ENCODE results near the gene ABHD12.

ABHD12 gene

GRCh38 chr20:25399037-25399430 is 8.4 kb upstream of the ABHD12 start:
- Histone ChIP-seq H3K27ac (replicated peaks) (no peak overlapping the region), H3K4me3 (replicated peaks; ENCODE audit: insufficient read depth, low read length) (no peak overlapping the region), H3K27me3 (ENCODE audit: insufficient read depth, poor library complexity, severe bottlenecking) (no peaks in the 10 kb centered on the region)
- TF ChIP-seq CTCF (IDR thresholded peaks at IDR 0.05; ENCODE audit: insufficient read depth, low read length): peak; percentile 19
- no peak for TF ChIP-seq GABPA (IDR thresholded peaks at IDR 0.05; ENCODE audit: low read depth)
- no peak for TF ChIP-seq SPI1 (IDR thresholded peaks at IDR 0.05; ENCODE audit: borderline replicate concordance, low read depth)
- no peak for TF ChIP-seq REST (IDR thresholded peaks at IDR 0.05; ENCODE audit: insufficient replicate concordance, low read depth)
- DNase-seq (ENCODE audit: low read depth in 1 of 2, low spot score in 1 of 2): peak in 1 of 2 experiments; percentile 40

GRCh38 chr20:25398376-25399036 is 7.9 kb upstream of the ABHD12 start:
- Histone ChIP-seq H3K27ac (replicated peaks) (no peak overlapping the region), H3K4me3 (replicated peaks; ENCODE audit: insufficient read depth, low read length) (no peak overlapping the region), H3K27me3 (ENCODE audit: insufficient read depth, poor library complexity, severe bottlenecking) (no peaks in the 10 kb centered on the region)
- DNase-seq (ENCODE audit: low read depth in 1 of 2, low spot score in 1 of 2): no peak
- no peak for TF ChIP-seq REST (IDR thresholded peaks at IDR 0.05; ENCODE audit: insufficient replicate concordance, low read depth)
- no peak for TF ChIP-seq CTCF (IDR thresholded peaks at IDR 0.05; ENCODE audit: insufficient read depth, low read length)
- TF ChIP-seq GABPA (IDR thresholded peaks at IDR 0.05; ENCODE audit: low read depth): no peak
- TF ChIP-seq POLR2AphosphoS5 (IDR thresholded peaks at IDR 0.05; ENCODE audit: low read depth): no peak
- TF ChIP-seq SPI1 (IDR thresholded peaks at IDR 0.05; ENCODE audit: borderline replicate concordance, low read depth): no peak

GRCh38 chr20:25397821-25398220 is 7.2 kb upstream of the ABHD12 start:
- no peak for TF ChIP-seq GABPA (IDR thresholded peaks at IDR 0.05; ENCODE audit: low read depth)
- no peak for TF ChIP-seq CTCF (IDR thresholded peaks at IDR 0.05; ENCODE audit: insufficient read depth, low read length)
- TF ChIP-seq REST (IDR thresholded peaks at IDR 0.05; ENCODE audit: insufficient replicate concordance, low read depth): no peak
- no peak for TF ChIP-seq SPI1 (IDR thresholded peaks at IDR 0.05; ENCODE audit: borderline replicate concordance, low read depth)
- Histone ChIP-seq H3K27ac (replicated peaks) (no peak overlapping the region), H3K27me3 (ENCODE audit: insufficient read depth, poor library complexity, severe bottlenecking) (no peaks in the 10 kb centered on the region), H3K4me3 (replicated peaks; ENCODE audit: insufficient read depth, low read length) (no peak overlapping the region)
- no peak for DNase-seq (ENCODE audit: low read depth in 1 of 2, low spot score in 1 of 2)
